Epithelial cell of esophagus (primary cell): ENCODE results near the gene GDF10.

Source experiments
- DNase-seq: peaks from one replicate; pipeline ENCODE4 v3.0.0; 2010; ENCODE audit warnings: low read depth
- H3K4me3 ChIP-seq: 2 replicates; pipeline ENCODE4 v1.5.1; 2011; ENCODE audit warnings: mild to moderate bottlenecking, low read length, control low read depth
- TF ChIP-seq, protein P1 (sequence below): IDR thresholded peaks from 2 replicates; pipeline ENCODE4 v1.5.1; 2011; ENCODE audit warnings: low read depth, mild to moderate bottlenecking, low read length, control low read depth, inconsistent platforms; ENCODE audit not compliant: insufficient read depth; ENCODE audit errors: missing control alignments

GDF10 gene

DNA sequence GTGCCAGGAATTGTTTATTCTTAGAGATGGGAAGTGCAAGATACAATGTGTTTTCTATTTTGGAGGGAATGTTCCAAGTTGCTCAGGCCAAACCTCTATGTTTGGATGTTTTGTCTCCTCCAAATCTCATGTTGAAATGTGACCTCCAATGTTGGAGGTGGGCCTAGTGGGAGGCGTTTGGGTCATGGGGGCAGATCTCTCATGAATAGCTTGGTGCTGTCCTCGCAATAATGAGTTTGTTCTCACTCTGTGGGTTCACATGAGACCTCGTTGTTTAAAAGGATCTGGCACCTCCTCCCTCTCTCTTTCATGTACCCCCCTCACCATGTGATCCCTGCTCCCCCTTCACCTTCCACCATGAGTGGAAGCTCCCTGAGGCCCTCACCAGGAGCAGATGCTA, 8.3 kb upstream of the GDF10 start:
- H3K4me3 ChIP-seq, result no peak overlapping the region
- TF ChIP-seq, protein P1, sequence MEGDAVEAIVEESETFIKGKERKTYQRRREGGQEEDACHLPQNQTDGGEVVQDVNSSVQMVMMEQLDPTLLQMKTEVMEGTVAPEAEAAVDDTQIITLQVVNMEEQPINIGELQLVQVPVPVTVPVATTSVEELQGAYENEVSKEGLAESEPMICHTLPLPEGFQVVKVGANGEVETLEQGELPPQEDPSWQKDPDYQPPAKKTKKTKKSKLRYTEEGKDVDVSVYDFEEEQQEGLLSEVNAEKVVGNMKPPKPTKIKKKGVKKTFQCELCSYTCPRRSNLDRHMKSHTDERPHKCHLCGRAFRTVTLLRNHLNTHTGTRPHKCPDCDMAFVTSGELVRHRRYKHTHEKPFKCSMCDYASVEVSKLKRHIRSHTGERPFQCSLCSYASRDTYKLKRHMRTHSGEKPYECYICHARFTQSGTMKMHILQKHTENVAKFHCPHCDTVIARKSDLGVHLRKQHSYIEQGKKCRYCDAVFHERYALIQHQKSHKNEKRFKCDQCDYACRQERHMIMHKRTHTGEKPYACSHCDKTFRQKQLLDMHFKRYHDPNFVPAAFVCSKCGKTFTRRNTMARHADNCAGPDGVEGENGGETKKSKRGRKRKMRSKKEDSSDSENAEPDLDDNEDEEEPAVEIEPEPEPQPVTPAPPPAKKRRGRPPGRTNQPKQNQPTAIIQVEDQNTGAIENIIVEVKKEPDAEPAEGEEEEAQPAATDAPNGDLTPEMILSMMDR, result no peak
- no peak for DNase-seq

- no peak for DNase-seq
- TF ChIP-seq, protein P1, result no peak
- no peak overlapping the region for H3K4me3 ChIP-seq
These were observed 5.9 kb upstream of the GDF10 start for GRCh38 chr10:47294057-47294456.

- DNase-seq, result no peak
- TF ChIP-seq, protein P1, result no peak
- no peak overlapping the region for H3K4me3 ChIP-seq
These were observed 5.5 kb upstream of the GDF10 start for GRCh38 chr10:47294501-47294900.

DNA sequence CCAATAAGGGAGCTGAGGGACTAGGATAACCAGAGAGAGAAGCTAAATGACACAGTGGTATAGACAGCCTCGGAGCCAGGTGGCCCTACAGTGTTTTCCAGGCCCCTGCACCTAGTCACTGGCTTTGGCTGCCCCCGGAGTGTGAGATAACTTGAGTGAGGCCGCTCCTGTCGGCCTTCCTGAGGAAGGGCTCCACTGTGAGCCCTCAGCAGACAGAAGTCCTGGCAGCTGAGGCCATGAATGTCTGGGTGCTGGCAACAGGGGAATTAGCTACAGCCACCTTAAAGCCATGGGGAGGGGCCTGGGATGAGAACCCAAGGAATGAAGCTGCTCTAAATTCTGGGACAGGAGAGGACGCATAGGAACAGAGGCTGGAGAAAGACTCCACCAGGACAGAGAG, 4.6 kb upstream of the GDF10 start:
- no peak for DNase-seq
- TF ChIP-seq, protein P1, result no peak
- no peak overlapping the region for H3K4me3 ChIP-seq

GRCh38 chr10:47296156-47296894, 3.7 kb upstream of the GDF10 start:
- no peak for DNase-seq
- TF ChIP-seq, protein P1, result no peak
- H3K4me3 ChIP-seq, result no peak overlapping the region

GRCh38 chr10:47296941-47297340, 3.1 kb upstream of the GDF10 start:
- TF ChIP-seq, protein P1, result no peak

More at GRCh38 chr10:47296941-47297340, 3.1 kb upstream of the GDF10 start:
- DNase-seq, result no peak
- H3K4me3 ChIP-seq, result no peak overlapping the region
